SU-DHL-6 (cell line): ENCODE data around the gene ARL8B.

ENCODE experiments used
- H2AFZ ChIP-seq: fragments of 200-600 bp; sonication (generic); 2 replicates; pipeline ENCODE4 v1.6.1; 2014; ENCODE audit warnings: low read depth, mild to moderate bottlenecking, moderate library complexity, mixed read lengths, antibody characterized with exemption, low read length; ENCODE audit not compliant: severe bottlenecking
- H3F3A ChIP-seq: fragments of 200-600 bp; shearing (Covaris generic); 2 replicates; pipeline ENCODE4 v1.6.0; 2016; ENCODE audit warnings: antibody characterized with exemption, mild to moderate bottlenecking; ENCODE audit not compliant: insufficient read depth
- H3K27ac ChIP-seq: fragments of 200-600 bp; sonication (generic); 2 replicates; pipeline ENCODE4 v1.5.1; 2016; ENCODE audit warnings: low read depth, mild to moderate bottlenecking, low read length, moderate library complexity, mixed read lengths
- H3K27me3 ChIP-seq: fragments of 200-600 bp; sonication (generic), shearing (Covaris generic); 2 replicates; pipeline ENCODE4 v1.6.0; 2014; ENCODE audit warnings: mild to moderate bottlenecking, low read length
- H3K36me3 ChIP-seq: fragments of 200-600 bp; sonication (generic); 2 replicates; pipeline ENCODE4 v1.6.1; 2014; ENCODE audit warnings: mild to moderate bottlenecking, low read length, mixed read lengths
- H3K4me2 ChIP-seq: fragments of 300-600, 200-600 bp; shearing (Covaris generic), sonication (generic); 2 replicates; pipeline ENCODE4 v1.6.0; 2014; ENCODE audit warnings: low read length, low read depth, mild to moderate bottlenecking; ENCODE audit not compliant: poor library complexity, severe bottlenecking
- H3K4me3 ChIP-seq: fragments of 200-600 bp; sonication (generic); 2 replicates; pipeline ENCODE4 v1.5.1; 2014; ENCODE audit warnings: antibody characterized with exemption, low read length, mild to moderate bottlenecking, mixed read lengths; ENCODE audit not compliant: insufficient read depth, poor library complexity, severe bottlenecking
- H3K79me2 ChIP-seq: fragments of 200-600 bp; sonication (generic); 2 replicates; pipeline ENCODE4 v1.6.1; 2014; ENCODE audit warnings: mild to moderate bottlenecking, low read length, moderate library complexity; ENCODE audit not compliant: insufficient read depth
- H3K9ac ChIP-seq: fragments of 200-600 bp; sonication (generic); 2 replicates; pipeline ENCODE4 v1.7.0; 2014; ENCODE audit warnings: mild to moderate bottlenecking, low read length
- H3K9me2 ChIP-seq: fragments of 200-600 bp; sonication (generic); replicated peaks from 2 replicates; pipeline ENCODE4 v1.6.1; 2014; ENCODE audit warnings: low read length; ENCODE audit not compliant: insufficient read depth
- H3K9me3 ChIP-seq: fragments of 200-600 bp; sonication (generic); 2 replicates; pipeline ENCODE4 v1.6.1; 2014; ENCODE audit warnings: low read length, mixed read lengths; ENCODE audit not compliant: insufficient read depth
- H4K20me1 ChIP-seq: fragments of 200-600 bp; sonication (generic); 2 replicates; pipeline ENCODE4 v1.6.1; 2014; ENCODE audit warnings: low read depth, mild to moderate bottlenecking, antibody characterized with exemption, low read length, moderate library complexity, mixed read lengths
- EZH2phosphoT487 ChIP-seq: fragments of 200-600 bp; sonication (generic), shearing (Covaris generic); conservative IDR thresholded peaks from 2 replicates; pipeline ENCODE4 v1.6.1; 2018; ENCODE audit warnings: mild to moderate bottlenecking, antibody characterized with exemption, low read length, moderate library complexity, mixed read lengths
- TF ChIP-seq, protein P1 (sequence below): fragments of 200-600 bp; sonication (generic); IDR thresholded peaks from one replicate; pipeline ENCODE4 v1.5.1; 2017; ENCODE audit warnings: antibody characterized with exemption, mild to moderate bottlenecking, low read length, moderate library complexity; ENCODE audit not compliant: insufficient read depth, poor library complexity, severe bottlenecking

Gene ARL8B

DNA sequence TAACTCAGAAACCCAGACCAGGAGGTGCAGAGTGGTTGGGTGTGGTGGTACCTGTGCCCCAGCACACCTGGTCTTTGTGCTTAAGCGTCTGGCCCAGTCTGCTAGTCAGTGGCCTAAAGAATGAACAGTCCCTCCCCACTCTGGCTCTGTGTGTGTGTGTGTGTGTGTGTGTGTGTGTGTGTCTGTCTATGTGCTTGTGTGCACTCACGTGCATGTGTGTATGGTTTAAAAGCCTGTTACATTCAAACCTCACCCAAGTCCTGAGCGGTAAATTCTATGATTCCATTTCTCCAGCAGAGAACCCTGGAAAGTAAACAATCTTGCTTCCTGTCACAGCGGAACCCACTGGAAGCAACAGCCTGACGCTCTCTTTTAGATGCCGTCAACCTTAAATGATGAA is 99.6 kb downstream of the ARL8B start:
- no peaks in the 10 kb centered on the region; the same call in 1 of the 2 replicates for H4K20me1 ChIP-seq
- no peak overlapping the region for H2AFZ ChIP-seq

DNA sequence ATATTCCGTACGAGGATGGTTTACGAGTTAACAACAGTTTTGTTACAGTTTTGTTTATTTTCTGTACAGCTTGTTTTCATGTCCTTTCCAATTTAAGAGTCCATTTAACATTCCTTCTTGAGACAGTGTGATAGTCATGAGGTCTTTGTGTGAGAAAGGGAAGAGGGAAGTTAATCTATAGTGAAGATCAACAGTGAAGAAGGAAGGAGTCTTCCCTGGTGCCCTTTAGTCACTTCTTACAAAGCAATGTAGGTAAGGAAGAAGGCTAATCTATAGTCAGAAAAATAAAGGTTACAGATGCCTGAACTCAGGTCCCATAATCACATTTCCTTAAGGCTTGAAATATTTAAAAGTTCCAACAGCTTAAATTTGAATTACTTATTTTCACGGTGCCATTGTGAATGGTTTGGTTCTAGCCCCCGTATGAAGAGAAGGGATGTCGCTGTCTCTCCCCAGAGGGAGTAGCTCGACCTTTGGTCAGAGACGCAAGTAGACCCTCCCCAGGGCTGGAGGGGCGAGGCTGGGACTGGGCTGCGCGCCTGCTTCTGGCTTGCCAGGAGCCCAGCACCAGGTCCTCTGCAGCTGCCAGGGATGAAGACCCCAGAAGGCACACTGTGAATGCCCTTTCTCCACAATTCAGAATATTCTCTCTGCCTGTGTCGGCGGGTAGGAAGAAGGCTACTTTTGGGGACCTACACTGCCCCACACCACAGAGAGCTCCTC is 100.4 kb downstream of the ARL8B start:
- Histone ChIP-seq H3K4me3 (no peak overlapping the region), H2AFZ (no peak overlapping the region), H3K9me3 (no peaks in the 10 kb centered on the region), H3K9me2 (no peaks in the 10 kb centered on the region), H3K27me3 (no peaks in the 10 kb centered on the region), H3K27ac (no peak overlapping the region), H3K9ac (no peak overlapping the region), H4K20me1 (no peaks in the 10 kb centered on the region; the same call in 1 of the 2 replicates), H3K36me3 (peaks cover 19% of the 10 kb centered on the region; the same call in 1 of the 2 replicates), H3K4me2 (no peak overlapping the region), H3K79me2 (no peaks in the 10 kb centered on the region), H3F3A (peaks cover 51% of the 10 kb centered on the region)
- TF ChIP-seq, protein P1, sequence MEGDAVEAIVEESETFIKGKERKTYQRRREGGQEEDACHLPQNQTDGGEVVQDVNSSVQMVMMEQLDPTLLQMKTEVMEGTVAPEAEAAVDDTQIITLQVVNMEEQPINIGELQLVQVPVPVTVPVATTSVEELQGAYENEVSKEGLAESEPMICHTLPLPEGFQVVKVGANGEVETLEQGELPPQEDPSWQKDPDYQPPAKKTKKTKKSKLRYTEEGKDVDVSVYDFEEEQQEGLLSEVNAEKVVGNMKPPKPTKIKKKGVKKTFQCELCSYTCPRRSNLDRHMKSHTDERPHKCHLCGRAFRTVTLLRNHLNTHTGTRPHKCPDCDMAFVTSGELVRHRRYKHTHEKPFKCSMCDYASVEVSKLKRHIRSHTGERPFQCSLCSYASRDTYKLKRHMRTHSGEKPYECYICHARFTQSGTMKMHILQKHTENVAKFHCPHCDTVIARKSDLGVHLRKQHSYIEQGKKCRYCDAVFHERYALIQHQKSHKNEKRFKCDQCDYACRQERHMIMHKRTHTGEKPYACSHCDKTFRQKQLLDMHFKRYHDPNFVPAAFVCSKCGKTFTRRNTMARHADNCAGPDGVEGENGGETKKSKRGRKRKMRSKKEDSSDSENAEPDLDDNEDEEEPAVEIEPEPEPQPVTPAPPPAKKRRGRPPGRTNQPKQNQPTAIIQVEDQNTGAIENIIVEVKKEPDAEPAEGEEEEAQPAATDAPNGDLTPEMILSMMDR: no peak
- no peak for TF ChIP-seq EZH2phosphoT487

More for the DNA sequence above, 99.6 kb downstream of the ARL8B start:
- H3K4me2 ChIP-seq: no peak overlapping the region
- H3K4me3 ChIP-seq: no peak overlapping the region
- peaks cover 26% of the 10 kb centered on the region for H3K36me3 ChIP-seq
- no peaks in the 10 kb centered on the region for H3K9me3 ChIP-seq
- H3K79me2 ChIP-seq: no peaks in the 10 kb centered on the region
- no peaks in the 10 kb centered on the region for H3K27me3 ChIP-seq
- H3K9me2 ChIP-seq: no peaks in the 10 kb centered on the region
- no peak overlapping the region for H3K27ac ChIP-seq
- peaks cover 58% of the 10 kb centered on the region for H3F3A ChIP-seq
- TF ChIP-seq, protein P1: no peak
- H3K9ac ChIP-seq: no peak overlapping the region

DNA sequence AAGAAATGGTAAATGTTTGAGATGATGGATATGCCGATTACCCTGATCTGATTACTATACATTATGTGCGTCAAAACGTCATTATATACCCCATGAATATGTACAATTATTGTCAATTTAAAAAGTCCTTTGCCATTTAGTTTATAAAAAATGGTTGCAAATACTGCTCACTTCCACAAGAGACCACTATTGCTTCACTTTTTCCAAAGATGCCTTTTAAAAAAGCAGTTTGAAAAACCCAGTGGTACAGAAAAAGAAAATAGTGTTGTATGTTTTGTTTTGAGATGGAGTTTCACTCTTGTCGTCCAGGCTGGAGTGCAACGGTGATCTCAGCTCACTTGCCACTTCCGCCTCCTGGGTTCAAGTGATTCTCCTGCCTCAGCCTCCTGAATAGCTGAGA is 104.7 kb downstream of the ARL8B start:
- no peak overlapping the region for H3K4me2 ChIP-seq
- H3K27ac ChIP-seq: no peak overlapping the region
- no peaks in the 10 kb centered on the region for H4K20me1 ChIP-seq
- H3K79me2 ChIP-seq: no peaks in the 10 kb centered on the region
- TF ChIP-seq EZH2phosphoT487: no peak
- TF ChIP-seq, protein P1: peak; percentile 15
- no peaks in the 10 kb centered on the region for H3K27me3 ChIP-seq
- H3K36me3 ChIP-seq: no peaks in the 10 kb centered on the region
- no peak overlapping the region for H3K9ac ChIP-seq
- no peaks in the 10 kb centered on the region for H3K9me3 ChIP-seq
- H2AFZ ChIP-seq: no peak overlapping the region
- no peaks in the 10 kb centered on the region for H3K9me2 ChIP-seq
- H3F3A ChIP-seq: peaks cover 18% of the 10 kb centered on the region
- no peak overlapping the region for H3K4me3 ChIP-seq
